Memory B cell (primary cell): ENCODE results near the gene NUDCD3.
A peak's percentile ranks its signal among the peaks of the same experiment; 100 is the strongest.

Experiments used
- ATAC-seq: fragments of 150-1000 bp; cut with Tn5 transposase; 2 replicates; pipeline ENCODE4 v1.10.0; 2021; ENCODE audit warnings: low read depth, mild to moderate bottlenecking, moderate library complexity
- DNase-seq, 2 donors: peaks; one replicate each; pipeline ENCODE4 v3.0.0; 2022; ENCODE audit warnings: low spot score in 2 of 2
- H3K27ac Mint-ChIP-seq: one replicate; pipeline ENCODE4 v1.8.0; 2022; ENCODE audit warnings: mild to moderate bottlenecking, moderate library complexity, mixed read lengths
- H3K27me3 Mint-ChIP-seq: one replicate; pipeline ENCODE4 v1.8.0; 2022; ENCODE audit warnings: mixed read lengths
- H3K36me3 Mint-ChIP-seq: one replicate; pipeline ENCODE4 v1.8.0; 2022; ENCODE audit warnings: mild to moderate bottlenecking, mixed read lengths
- H3K4me1 Mint-ChIP-seq: one replicate; pipeline ENCODE4 v1.8.0; 2022; ENCODE audit warnings: mixed read lengths
- H3K4me3 Mint-ChIP-seq: one replicate; pipeline ENCODE4 v1.8.0; 2022; ENCODE audit warnings: mild to moderate bottlenecking, moderate library complexity, mixed read lengths
- H3K9me3 Mint-ChIP-seq: one replicate; pipeline ENCODE4 v1.8.0; 2022; ENCODE audit warnings: mixed read lengths

Gene NUDCD3

DNA sequence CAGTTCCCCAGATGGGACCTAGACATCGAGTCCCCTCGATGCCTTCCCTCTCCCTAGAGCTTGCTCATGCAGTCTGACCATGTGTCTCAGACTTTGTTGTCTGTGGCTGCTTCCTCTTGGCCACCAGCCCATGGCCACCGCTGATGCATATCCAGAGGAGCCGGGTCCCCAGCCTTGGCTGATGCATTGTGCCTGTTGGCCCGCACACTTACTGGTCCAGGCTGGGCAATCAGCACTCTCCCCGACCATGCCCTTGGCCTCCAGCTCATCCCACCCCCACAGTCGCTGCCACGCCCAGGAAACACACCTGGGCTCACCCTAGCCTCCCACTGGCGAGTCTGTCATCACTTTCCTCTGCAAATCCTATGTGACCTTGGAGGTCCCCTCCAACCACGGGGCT is 40.5 kb upstream of the NUDCD3 start:
- Mint-ChIP-seq H3K4me3 (no peak overlapping the region), H3K27ac (no peak overlapping the region), H3K27me3 (peaks cover 3% of the 10 kb centered on the region), H3K4me1 (peaks cover 9% of the 10 kb centered on the region), H3K36me3 (peaks cover under 1% of the 10 kb centered on the region), H3K9me3 (peaks cover 3% of the 10 kb centered on the region)
- ATAC-seq (no peak), DNase-seq (no peak)

DNA sequence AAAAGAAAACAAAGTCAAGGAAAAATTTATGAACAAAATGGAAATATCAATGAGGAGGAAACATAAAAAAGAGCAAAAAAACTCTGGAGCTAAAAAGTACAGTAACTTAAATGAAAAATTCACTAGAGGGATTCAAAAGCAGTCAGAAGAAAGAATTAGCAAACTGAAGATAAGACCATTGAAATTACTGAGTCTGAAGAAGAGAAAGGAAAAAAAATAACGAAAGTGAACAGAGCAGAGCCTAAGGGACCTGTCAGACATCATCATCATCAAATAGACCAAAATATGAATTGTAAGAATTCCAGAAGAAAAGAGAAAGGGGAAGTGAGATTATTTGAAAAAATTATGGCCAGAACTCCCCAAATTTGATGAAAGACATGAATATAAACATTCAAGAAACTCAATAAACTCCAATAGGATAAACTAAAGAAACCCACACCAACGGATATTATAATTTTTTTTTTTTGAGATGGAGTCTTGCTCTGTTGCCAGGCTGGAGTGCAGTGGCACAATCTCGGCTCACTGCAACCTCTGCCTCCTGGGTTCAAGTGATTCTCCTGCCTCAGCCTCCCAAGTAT is 34.4 kb upstream of the NUDCD3 start:
- ATAC-seq (no peak), DNase-seq (no peak)
- H3K4me3 Mint-ChIP-seq = no peak overlapping the region
- no peaks in the 10 kb centered on the region for H3K4me1 Mint-ChIP-seq
- no peak overlapping the region for H3K27ac Mint-ChIP-seq
- H3K36me3 Mint-ChIP-seq = peaks cover 11% of the 10 kb centered on the region
- H3K27me3 Mint-ChIP-seq = peaks cover 14% of the 10 kb centered on the region
- peaks cover 11% of the 10 kb centered on the region for H3K9me3 Mint-ChIP-seq

DNA sequence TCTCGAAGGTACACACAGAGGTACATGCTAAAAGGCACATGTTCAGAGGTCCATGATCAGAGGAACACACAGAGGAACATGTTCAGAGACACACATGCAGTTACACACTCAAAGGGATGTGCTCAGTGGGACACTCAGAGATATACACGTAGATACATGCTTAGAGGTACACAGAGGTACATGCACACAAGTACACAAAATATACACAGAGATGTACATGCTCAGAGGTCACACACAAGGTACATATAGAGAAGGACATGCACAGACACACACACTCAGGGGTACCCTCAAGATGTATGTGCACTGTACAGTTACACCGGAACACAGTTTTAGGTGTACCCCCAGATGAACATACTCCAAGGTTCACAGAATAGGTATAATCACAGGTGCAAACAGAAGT is 31.9 kb upstream of the NUDCD3 start:
- Mint-ChIP-seq H3K4me1 (no peaks in the 10 kb centered on the region), H3K4me3 (no peak overlapping the region), H3K27me3 (peaks cover 19% of the 10 kb centered on the region), H3K9me3 (peaks cover 9% of the 10 kb centered on the region), H3K36me3 (peaks cover 11% of the 10 kb centered on the region), H3K27ac (no peak overlapping the region)
- no peak for DNase-seq
- no peak for ATAC-seq

DNA sequence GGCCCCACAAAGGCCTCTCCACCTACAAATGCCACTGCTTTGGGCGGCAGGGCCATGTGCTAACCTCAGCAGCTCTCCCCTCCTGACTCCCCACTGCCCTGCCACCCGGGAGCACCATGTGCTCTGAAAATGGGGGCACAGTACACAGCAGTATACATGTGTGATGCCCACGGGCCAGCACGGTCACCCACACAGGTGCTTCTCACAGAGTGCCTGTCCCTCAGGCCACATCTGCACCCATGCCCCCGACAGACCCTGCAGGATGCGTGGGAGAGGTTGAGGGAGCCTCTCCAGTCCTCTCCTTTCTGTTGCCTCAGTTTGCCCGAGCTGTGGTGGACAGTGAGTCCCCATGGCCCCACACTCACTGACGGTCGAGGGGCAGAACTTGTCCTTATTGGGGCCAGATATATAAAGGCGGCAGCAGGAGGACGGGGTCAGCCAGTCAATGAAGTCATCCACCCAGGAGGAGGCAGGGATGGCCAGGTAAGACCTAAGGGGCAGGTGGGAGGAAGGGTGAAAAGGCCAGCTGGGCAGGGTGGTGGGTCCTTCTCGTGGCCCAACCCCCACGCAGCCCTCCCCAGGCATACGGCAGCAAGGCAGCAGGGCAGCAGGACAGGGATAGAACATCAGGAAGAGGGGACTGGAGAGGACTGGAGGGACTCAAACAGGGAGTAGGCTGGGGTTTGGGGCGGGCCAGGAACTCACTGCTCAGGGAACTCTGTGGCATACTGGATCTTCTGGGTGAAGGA is 31.1 kb upstream of the NUDCD3 start:
- DNase-seq (no peak), ATAC-seq (no peak)
- H3K27me3 Mint-ChIP-seq = peaks cover 19% of the 10 kb centered on the region
- H3K4me1 Mint-ChIP-seq = no peaks in the 10 kb centered on the region
- H3K27ac Mint-ChIP-seq = no peak overlapping the region
- no peak overlapping the region for H3K4me3 Mint-ChIP-seq
- H3K36me3 Mint-ChIP-seq = peaks cover 11% of the 10 kb centered on the region
- H3K9me3 Mint-ChIP-seq = peaks cover 9% of the 10 kb centered on the region

DNA sequence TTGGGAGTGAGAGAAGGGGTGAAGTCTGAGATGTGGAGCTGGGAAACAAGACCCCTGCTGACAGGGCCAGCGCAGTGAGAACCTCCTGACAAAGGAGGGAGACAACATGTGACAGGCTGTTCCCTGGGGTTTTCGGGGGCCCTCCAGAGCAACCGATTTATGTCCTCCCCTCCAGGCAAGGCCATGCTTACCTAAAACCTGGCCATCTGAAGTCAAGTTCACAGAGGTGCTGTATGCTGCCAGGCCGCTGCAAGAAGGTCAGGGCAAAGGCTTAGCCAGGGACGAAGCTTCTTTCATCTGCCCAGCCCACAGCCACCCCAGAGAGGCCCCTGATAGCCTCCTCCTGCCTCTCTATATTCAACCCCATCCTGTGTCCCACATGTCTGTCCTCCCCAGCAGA is 30.1 kb upstream of the NUDCD3 start:
- no peak overlapping the region for H3K4me3 Mint-ChIP-seq
- H3K4me1 Mint-ChIP-seq = no peaks in the 10 kb centered on the region
- H3K9me3 Mint-ChIP-seq = peaks cover 8% of the 10 kb centered on the region
- DNase-seq (no peak), ATAC-seq (no peak)
- no peak overlapping the region for H3K27ac Mint-ChIP-seq
- peaks cover 19% of the 10 kb centered on the region for H3K27me3 Mint-ChIP-seq
- peaks cover 8% of the 10 kb centered on the region for H3K36me3 Mint-ChIP-seq

DNA sequence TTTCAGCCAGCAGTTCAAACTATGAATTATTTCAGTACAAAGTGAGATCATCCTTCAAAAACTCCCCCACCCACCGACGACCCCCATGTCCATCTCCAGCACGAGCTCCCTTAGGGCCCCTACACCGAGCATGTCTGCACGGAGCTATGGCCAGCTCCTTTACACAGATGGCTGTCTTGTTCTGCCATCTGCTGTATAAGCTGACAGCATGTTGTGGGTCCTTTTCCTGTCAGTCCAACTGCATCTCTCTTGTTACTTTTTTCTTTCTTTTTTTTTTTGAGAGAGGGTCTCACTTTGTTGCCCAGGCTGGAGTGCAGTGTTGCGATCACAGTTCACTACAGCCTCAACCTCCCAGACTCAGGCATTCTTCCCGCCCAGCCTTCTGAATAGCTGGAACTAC is 29.1 kb upstream of the NUDCD3 start:
- Mint-ChIP-seq H3K9me3 (peaks cover 4% of the 10 kb centered on the region), H3K36me3 (peaks cover 4% of the 10 kb centered on the region), H3K27me3 (peaks cover 20% of the 10 kb centered on the region), H3K4me3 (no peak overlapping the region), H3K27ac (no peak overlapping the region), H3K4me1 (no peaks in the 10 kb centered on the region)
- ATAC-seq (no peak), DNase-seq (no peak)

DNA sequence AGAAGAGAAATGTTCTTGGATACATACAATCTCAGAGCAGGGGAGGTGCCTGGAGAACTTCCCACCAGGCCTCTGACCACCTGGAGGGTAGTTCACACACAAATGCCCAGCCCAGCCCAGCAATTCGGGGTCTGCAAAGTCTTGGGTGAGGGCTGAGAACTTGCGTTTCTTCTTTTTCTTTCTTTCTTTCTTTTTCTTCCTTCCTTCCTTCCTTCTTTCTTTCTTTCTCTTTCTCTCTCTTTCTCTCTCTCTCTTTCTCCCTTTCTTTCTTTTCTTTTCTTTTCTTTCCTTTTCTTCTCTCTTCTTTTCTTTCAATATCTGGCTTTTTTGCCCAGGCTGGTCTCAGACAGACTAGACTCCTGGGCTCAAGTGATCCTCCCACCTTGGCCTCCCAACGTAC is 28.3 kb upstream of the NUDCD3 start:
- no peaks in the 10 kb centered on the region for H3K9me3 Mint-ChIP-seq
- peaks cover 18% of the 10 kb centered on the region for H3K27me3 Mint-ChIP-seq
- no peaks in the 10 kb centered on the region for H3K36me3 Mint-ChIP-seq
- H3K4me3 Mint-ChIP-seq = no peak overlapping the region
- no peak overlapping the region for H3K27ac Mint-ChIP-seq
- DNase-seq = no peak
- no peak for ATAC-seq
- no peaks in the 10 kb centered on the region for H3K4me1 Mint-ChIP-seq

DNA sequence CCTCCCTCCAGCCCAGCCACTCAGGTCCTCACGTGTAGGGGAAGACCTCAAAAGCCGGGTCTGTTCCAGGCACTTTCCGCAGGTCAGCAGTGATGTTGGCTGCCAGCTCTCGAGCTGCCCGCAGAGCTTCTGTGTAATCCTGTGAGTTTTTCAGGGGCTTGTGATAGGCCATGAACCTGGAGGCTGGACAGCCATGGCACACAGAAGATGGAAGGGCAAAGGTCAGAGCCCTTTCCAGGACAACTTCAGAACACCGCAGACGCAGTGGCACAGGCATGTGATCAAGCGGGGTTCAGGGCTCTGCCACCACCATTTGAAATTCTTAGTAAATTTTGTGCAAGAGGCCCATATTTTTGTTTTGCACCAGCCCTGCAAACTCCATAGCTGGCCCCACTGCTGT is 26.7 kb upstream of the NUDCD3 start:
- peaks cover 19% of the 10 kb centered on the region for H3K27me3 Mint-ChIP-seq
- ATAC-seq = no peak
- H3K4me3 Mint-ChIP-seq = no peak overlapping the region

DNA sequence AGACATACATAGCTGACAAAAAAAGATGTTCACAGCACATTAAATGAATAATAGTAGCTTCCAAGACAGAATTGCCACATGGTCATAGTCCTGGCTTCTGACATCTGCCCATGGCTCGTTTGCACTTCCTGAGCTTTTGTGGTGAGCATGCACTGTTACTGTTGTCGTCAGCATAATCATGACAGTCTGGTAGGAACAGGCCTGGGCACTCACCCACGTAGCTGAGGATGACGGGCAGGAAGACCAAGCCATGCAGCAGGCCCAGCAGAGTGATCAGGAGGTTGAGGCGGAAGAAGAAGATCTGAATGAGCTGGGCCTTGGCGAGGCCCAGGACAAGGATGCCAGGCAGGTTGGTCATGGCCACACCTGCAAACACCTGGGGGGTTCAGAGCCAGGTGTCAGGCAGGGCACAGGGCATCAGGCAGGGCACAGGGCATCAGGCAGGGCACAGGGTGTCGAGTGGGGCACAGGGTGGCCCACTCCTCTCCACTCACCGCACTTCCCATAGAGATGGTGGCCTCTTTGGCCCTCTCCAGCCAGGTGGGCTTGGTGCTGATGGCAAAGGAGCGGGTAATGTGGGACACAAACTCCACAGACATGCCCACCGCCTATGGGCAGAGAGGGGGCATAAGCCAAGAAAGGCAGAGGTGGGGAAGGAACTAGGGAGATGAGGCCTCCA is 25.3 kb upstream of the NUDCD3 start:
- Mint-ChIP-seq H3K9me3 (peaks cover 2% of the 10 kb centered on the region), H3K4me3 (no peak overlapping the region), H3K27me3 (peaks cover 14% of the 10 kb centered on the region), H3K36me3 (peaks cover 2% of the 10 kb centered on the region), H3K27ac (no peak overlapping the region), H3K4me1 (no peaks in the 10 kb centered on the region)
- no peak for DNase-seq
- no peak for ATAC-seq

More for the DNA sequence above, 26.7 kb upstream of the NUDCD3 start:
- Mint-ChIP-seq H3K9me3 (no peaks in the 10 kb centered on the region), H3K27ac (no peak overlapping the region), H3K36me3 (no peaks in the 10 kb centered on the region), H3K4me1 (no peaks in the 10 kb centered on the region)
- no peak for DNase-seq

DNA sequence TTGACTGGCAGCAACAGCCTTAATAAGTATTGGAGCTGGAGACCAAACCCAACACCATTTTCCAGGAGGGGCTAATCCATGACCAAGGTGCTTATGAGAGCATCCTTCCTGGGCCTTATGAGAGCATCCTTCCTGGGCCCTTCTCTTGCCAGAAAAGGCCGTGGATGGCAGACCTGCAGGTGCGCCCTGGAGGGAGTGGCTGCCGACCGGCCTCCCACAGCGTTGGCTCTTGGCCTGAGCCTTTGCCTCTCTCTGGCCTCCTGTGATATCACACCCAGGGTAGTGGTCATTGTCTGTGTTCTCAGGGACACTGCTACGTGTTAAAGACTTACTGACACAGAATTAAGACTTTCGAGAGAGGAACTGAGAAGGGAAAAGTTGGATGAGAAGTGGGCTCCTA is 22.3 kb upstream of the NUDCD3 start:
- Mint-ChIP-seq H3K9me3 (peaks cover 2% of the 10 kb centered on the region), H3K27me3 (peaks cover 5% of the 10 kb centered on the region)

DNA sequence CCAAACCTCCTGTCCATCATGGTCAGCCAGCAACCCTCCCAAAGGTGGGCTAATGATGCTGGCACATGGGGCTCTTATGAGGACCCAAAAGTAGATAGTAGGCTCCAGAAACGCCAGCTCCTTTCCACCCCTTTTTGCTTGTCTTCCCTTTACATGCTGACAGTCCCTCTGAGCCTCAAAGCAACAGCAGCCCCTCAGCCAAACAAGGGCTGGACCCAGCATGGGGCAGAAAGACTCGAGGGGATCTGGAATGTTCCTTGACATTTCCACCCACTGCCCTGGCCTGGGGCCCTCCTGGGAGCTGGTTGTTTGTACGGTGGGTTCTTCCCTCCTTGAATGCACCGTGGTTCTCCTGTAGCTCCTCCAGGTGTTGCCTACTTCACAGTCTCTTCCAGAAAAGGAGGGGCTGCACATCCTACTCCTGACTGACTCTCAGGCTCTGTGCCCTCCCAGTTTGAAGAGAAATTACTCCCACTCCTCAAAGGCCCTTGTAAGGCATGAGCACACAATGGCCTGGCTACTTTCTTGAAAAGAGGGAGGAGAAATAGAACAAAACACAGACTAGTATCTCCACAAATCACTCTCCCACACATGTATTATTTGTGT is 21.5 kb upstream of the NUDCD3 start:
- no peak overlapping the region for H3K4me3 Mint-ChIP-seq
- H3K4me1 Mint-ChIP-seq = no peaks in the 10 kb centered on the region
- ATAC-seq = no peak
- H3K27ac Mint-ChIP-seq = no peak overlapping the region
- peaks cover 5% of the 10 kb centered on the region for H3K27me3 Mint-ChIP-seq
- H3K9me3 Mint-ChIP-seq = peaks cover 2% of the 10 kb centered on the region
- DNase-seq = no peak
- peaks cover 2% of the 10 kb centered on the region for H3K36me3 Mint-ChIP-seq

More for the DNA sequence above, 22.3 kb upstream of the NUDCD3 start:
- DNase-seq (no peak), ATAC-seq (no peak)
- Mint-ChIP-seq H3K4me3 (no peak overlapping the region), H3K4me1 (no peaks in the 10 kb centered on the region), H3K27ac (no peak overlapping the region), H3K36me3 (peaks cover 2% of the 10 kb centered on the region)

DNA sequence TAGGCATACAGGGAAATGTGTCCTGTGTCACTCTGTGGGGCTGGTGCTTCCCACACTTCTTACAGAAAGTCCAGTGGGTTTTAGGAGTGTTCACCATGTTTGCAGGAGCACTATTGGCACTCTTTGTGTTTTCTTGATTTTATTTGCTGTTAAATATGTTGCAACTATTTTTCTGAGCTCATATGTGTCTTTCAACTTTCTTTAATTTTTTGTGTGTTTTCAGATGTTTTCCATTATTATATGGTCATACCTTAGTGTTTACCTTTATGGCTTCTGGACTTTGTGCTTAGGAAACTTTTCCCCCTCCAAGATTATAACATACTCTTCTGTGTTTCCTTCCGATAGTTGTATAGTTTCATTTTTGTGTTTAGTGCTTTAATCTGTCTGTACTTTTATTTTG is 20.8 kb upstream of the NUDCD3 start:
- no peak overlapping the region for H3K4me3 Mint-ChIP-seq
- H3K9me3 Mint-ChIP-seq = peaks cover 6% of the 10 kb centered on the region
- H3K27ac Mint-ChIP-seq = no peak overlapping the region
- peaks cover 3% of the 10 kb centered on the region for H3K36me3 Mint-ChIP-seq
- ATAC-seq = no peak
- DNase-seq = no peak
- no peaks in the 10 kb centered on the region for H3K4me1 Mint-ChIP-seq
- peaks cover 5% of the 10 kb centered on the region for H3K27me3 Mint-ChIP-seq

DNA sequence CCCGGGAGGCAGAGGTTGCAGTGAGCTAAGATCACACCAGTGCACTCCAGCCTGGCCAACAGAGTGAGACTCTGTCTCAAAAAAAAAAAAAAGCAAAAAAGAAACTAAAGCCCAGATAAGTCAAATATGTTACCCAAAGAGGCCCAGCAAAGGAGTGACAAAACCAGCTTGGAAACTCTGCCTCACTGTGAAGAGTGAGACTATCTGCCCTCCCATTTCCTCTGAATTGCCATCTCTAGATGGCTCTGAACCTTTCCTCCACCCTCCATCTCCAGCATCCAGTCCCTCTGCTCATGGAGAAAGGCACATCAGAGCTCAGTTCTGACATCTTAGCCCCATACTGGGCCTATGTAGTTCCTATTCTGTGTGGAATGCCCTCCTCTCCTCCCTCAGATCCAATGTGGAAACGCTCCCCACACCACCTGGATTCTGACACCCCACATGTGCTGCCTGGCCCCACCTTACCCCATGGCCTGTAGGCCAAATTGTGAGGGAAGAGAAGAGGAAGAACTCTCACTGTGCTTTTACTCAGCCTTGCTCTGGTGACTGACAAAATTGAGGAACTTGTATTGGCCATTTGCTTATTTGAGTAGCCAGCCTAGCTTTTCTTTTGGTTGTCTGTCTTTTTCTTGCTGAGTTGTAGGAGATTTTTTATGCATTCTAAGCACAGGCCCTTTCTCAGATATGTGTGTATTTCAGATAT is 18.0 kb upstream of the NUDCD3 start:
- peak; percentile 26 for ATAC-seq
- peaks cover 3% of the 10 kb centered on the region for H3K36me3 Mint-ChIP-seq
- H3K4me1 Mint-ChIP-seq = no peaks in the 10 kb centered on the region

More for the DNA sequence above, 18.0 kb upstream of the NUDCD3 start:
- H3K27me3 Mint-ChIP-seq = peaks cover 3% of the 10 kb centered on the region
- no peak overlapping the region for H3K4me3 Mint-ChIP-seq
- H3K27ac Mint-ChIP-seq = no peak overlapping the region
- peaks cover 11% of the 10 kb centered on the region for H3K9me3 Mint-ChIP-seq
- DNase-seq = no peak
